Coronary artery (tissue), 2 donors: ENCODE data around the gene GTPBP1.

Experiments used
- DNase-seq: peaks from one replicate; pipeline ENCODE4 v3.0.0-alpha.2; 2017; ENCODE audit warnings: low spot score
- H3K27ac ChIP-seq, 2 donors: fragments of 200-600 bp; sonication (generic); one replicate each; pipeline ENCODE4 v1.5.1; 2016 to 2019
- H3K4me3 ChIP-seq: fragments of 200-600 bp; sonication (generic); 2 replicates; pipeline ENCODE4 v1.5.1; 2016; ENCODE audit warnings: mild to moderate bottlenecking, moderate library complexity
- TF ChIP-seq, protein P1 (sequence below): fragments of 200-600 bp; sonication (generic); IDR thresholded peaks from one replicate; pipeline ENCODE4 v1.5.1; 2019; ENCODE audit warnings: antibody characterized with exemption

The GTPBP1 gene

GRCh38 chr22:38760477-38761201 lies 54.9 kb downstream of the GTPBP1 start:
- TF ChIP-seq, protein P1, sequence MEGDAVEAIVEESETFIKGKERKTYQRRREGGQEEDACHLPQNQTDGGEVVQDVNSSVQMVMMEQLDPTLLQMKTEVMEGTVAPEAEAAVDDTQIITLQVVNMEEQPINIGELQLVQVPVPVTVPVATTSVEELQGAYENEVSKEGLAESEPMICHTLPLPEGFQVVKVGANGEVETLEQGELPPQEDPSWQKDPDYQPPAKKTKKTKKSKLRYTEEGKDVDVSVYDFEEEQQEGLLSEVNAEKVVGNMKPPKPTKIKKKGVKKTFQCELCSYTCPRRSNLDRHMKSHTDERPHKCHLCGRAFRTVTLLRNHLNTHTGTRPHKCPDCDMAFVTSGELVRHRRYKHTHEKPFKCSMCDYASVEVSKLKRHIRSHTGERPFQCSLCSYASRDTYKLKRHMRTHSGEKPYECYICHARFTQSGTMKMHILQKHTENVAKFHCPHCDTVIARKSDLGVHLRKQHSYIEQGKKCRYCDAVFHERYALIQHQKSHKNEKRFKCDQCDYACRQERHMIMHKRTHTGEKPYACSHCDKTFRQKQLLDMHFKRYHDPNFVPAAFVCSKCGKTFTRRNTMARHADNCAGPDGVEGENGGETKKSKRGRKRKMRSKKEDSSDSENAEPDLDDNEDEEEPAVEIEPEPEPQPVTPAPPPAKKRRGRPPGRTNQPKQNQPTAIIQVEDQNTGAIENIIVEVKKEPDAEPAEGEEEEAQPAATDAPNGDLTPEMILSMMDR: no peak
- Histone ChIP-seq H3K4me3 (no peak overlapping the region), H3K27ac (no peak overlapping the region)
- DNase-seq: no peak

GRCh38 chr22:38761202-38762162 lies 55.7 kb downstream of the GTPBP1 start:
- TF ChIP-seq, protein P1: no peak
- Histone ChIP-seq H3K4me3 (no peak overlapping the region), H3K27ac (no peak overlapping the region)
- no peak for DNase-seq

GRCh38 chr22:38762551-38762983 lies 56.8 kb downstream of the GTPBP1 start:
- Histone ChIP-seq H3K4me3 (no peak overlapping the region), H3K27ac (no peak overlapping the region)
- TF ChIP-seq, protein P1: no peak
- DNase-seq: no peak

DNA sequence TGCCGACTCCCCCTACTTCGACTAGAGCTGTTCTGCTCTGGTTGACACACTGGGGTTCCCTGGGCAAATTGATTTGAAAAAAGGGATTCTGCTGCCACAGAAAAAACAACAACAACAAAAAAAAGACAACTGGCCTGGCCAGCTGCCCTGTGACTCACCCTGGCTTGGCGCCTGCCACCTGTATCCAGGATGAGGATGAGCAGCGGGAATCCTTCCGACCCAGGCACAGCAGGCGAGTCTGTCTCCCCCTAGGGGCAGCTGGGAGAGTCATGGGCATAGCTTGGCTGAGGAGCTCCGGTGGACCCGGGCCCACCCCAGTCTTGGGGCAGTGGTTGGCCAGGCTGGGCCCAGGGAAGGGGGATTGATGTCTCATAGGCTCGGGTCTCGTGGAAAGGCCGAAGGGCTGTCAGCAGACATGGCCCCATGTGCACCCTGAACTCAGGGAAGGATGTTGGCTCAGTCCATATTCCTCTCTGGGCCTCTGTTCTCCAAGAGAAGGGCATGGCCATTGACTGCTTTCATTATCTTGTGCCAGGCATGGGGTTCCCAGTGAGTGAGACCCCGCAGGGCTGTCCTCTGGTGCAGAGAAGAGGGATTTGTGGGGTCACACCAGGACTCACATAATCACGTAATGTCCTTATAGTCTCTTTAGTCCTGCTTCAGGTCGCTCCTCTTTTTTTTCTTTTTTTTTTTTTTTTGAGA lies 60.5 kb downstream of the GTPBP1 start:
- TF ChIP-seq, protein P1: peak; percentile 51
- DNase-seq: no peak
- Histone ChIP-seq H3K4me3 (no peak overlapping the region), H3K27ac (no peak overlapping the region)

DNA sequence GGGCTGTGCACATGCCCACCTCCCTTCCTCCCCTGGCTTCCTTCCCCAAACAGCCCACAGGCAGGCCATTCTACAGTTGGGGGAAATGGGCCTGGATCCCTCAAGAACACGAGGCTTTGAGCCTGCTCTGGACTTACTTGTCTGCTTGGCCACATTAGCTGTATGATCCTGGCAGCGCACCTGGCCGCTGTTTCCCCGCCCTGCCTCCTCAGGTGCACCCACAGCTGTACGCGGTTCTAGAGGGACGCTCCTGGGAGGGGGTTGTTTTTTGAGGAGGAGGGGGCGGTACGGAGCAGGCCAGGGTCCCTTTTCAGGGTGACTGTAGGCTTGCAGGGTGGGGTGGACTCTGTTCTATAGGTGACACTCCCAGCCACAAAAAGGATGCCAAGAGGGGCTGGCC lies 61.6 kb downstream of the GTPBP1 start:
- H3K27ac ChIP-seq: no peak overlapping the region
- no peak for DNase-seq
- H3K4me3 ChIP-seq: no peak overlapping the region
- TF ChIP-seq, protein P1: no peak

DNA sequence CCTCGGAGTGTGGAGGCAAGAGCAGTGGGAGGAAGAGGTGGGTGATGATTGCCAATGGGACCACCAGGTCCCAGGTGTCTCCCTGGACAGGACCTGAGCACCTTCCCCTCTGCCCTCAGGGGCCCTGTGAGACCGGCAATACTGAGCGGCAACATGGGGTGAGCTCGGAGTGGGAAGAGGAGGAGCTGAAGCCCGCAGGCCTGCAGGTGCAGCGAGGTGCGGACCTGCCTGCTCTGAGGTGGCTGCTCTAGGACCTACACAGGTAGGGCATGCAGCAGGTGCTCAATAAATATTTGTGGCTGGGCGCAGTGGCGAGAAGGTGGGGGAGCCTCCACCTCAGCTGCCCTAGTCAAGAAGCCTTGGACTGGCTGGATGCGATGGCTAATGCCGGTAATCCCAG lies 62.3 kb downstream of the GTPBP1 start:
- no peak for DNase-seq
- no peak overlapping the region for H3K4me3 ChIP-seq
- H3K27ac ChIP-seq: no peak overlapping the region
- TF ChIP-seq, protein P1: no peak
